IPS-15b (cell line): ENCODE measurements around the gene MITF.

ENCODE experiments used
- H3K27me3 ChIP-seq: one replicate; pipeline ENCODE4 v1.6.1; 2013; ENCODE audit warnings: low read length; ENCODE audit not compliant: control insufficient read depth, insufficient read depth
- H3K36me3 ChIP-seq: one replicate; pipeline ENCODE4 v1.6.1; 2013; ENCODE audit warnings: low read length; ENCODE audit not compliant: control insufficient read depth, insufficient read depth
- H3K4me1 ChIP-seq: one replicate; pipeline ENCODE4 v1.6.1; 2013; ENCODE audit warnings: mild to moderate bottlenecking, low read length; ENCODE audit not compliant: control insufficient read depth, insufficient read depth
- H3K4me3 ChIP-seq: one replicate; pipeline ENCODE4 v1.5.1; 2013; ENCODE audit warnings: low read depth, low read length
- H3K9ac ChIP-seq: one replicate; pipeline ENCODE4 v1.6.1; 2013; ENCODE audit warnings: low read depth, mild to moderate bottlenecking, low read length
- H3K9me3 ChIP-seq: one replicate; pipeline ENCODE4 v1.6.1; 2013; ENCODE audit warnings: mild to moderate bottlenecking, low read length; ENCODE audit not compliant: control insufficient read depth, insufficient read depth

MITF gene

DNA sequence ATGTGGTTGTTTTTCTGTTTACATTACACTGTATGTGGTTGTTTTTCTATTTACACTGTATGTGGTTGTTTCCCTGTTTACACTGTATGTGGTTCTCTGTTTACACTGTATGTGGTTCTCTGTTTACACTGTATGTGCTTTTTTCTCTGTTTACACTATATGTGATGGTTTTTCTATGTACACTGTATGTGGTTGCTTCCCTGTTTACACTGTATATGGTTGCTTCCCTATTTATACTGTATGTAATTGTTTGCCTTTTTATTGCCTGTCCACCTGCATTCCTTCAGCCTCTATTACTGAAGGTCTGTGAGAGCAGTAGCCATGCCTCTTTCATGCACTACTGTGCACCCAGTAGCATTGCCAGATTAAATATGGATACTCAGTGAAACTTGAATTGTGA is 94.3 kb downstream of the MITF start:
- H3K27me3 ChIP-seq: no peaks in the 10 kb centered on the region
- H3K36me3 ChIP-seq: no peaks in the 10 kb centered on the region
- no peak overlapping the region for H3K9ac ChIP-seq
- no peaks in the 10 kb centered on the region for H3K9me3 ChIP-seq
- H3K4me3 ChIP-seq: no peak overlapping the region
- no peaks in the 10 kb centered on the region for H3K4me1 ChIP-seq

DNA sequence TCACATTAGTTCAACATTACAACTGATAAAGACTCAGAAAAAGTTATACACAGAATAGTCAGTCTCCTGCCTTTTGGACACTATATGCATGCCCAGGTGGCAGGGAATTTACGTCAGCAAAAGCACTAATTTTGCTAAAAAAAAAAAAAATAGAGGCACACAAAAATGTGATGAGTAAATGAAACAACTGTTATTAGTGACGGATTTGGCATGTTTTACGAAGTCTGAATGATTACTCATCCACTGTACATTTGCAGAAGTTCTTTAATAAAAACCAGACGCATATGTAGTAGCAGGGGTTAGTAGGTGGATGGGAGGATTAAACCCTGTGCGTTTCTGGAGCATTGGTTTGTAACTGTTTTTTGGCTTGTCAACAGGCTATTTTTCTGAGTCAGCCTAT is 99.0 kb downstream of the MITF start:
- H3K36me3 ChIP-seq: no peaks in the 10 kb centered on the region
- no peaks in the 10 kb centered on the region for H3K9me3 ChIP-seq
- no peak overlapping the region for H3K4me3 ChIP-seq
- no peaks in the 10 kb centered on the region for H3K4me1 ChIP-seq
- H3K9ac ChIP-seq: no peak overlapping the region
- H3K27me3 ChIP-seq: no peaks in the 10 kb centered on the region

DNA sequence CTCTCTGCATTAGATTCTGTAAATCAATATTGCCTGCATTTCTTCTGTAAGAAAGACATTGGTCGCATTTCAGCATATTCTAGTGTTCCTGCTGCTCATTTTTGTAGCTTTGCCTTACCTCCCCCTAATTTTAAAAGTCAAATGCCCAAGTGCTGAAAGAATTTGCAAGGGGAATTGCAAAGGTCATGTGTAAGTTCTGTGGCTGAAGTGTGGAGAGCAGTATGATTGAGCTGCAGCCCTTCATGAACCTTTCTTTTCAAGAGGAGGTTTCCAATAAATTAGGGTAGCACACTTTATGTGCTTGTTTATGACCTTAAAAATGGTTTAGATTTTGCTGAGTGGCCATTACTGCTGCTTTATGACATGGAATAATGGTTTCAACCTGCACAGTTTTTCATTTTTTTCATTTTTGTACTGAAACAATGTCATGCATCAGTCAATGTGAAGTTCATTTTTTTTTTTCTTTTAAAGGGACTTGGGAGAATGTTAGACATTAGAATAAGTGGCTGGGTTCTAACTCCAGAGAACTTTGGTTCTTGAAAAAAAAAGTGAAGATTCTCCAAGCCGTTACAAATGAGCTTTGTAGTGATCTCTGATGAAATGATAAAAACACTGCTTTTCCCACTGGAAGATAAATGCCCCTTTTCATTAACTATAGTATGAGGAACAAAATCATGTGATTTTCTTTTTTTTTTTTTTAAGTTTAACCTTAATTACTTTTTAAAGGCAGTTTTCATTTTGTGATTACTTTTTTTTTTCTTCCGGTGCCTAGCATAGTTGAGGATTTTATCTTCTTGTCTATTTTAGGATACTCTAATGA is 99.6 kb downstream of the MITF start:
- no peak overlapping the region for H3K9ac ChIP-seq
- no peaks in the 10 kb centered on the region for H3K4me1 ChIP-seq
- no peaks in the 10 kb centered on the region for H3K36me3 ChIP-seq
- no peak overlapping the region for H3K4me3 ChIP-seq
- no peaks in the 10 kb centered on the region for H3K9me3 ChIP-seq
- H3K27me3 ChIP-seq: no peaks in the 10 kb centered on the region

DNA sequence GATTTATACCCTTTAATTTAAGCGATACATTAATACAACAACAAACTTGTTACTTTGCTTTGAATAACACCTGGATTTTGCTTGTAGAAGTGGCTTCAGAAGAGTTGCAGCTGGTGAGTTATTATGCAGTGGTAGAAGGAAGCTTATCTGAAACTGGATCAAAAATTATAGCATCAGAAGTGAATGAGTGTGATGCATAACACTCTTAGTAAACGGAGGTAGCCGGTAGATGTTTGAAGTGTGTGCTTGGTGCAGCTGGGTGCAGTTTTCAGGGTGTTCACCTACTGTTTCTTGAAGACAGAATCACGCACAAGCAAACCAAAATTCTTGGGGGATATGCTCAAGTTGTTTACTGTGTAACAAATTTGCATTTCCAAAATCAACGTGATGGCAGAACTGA is 103.1 kb downstream of the MITF start:
- H3K9me3 ChIP-seq: no peaks in the 10 kb centered on the region
- no peaks in the 10 kb centered on the region for H3K27me3 ChIP-seq
- H3K4me1 ChIP-seq: no peaks in the 10 kb centered on the region
- no peak overlapping the region for H3K4me3 ChIP-seq
- no peaks in the 10 kb centered on the region for H3K36me3 ChIP-seq
- H3K9ac ChIP-seq: no peak overlapping the region

DNA sequence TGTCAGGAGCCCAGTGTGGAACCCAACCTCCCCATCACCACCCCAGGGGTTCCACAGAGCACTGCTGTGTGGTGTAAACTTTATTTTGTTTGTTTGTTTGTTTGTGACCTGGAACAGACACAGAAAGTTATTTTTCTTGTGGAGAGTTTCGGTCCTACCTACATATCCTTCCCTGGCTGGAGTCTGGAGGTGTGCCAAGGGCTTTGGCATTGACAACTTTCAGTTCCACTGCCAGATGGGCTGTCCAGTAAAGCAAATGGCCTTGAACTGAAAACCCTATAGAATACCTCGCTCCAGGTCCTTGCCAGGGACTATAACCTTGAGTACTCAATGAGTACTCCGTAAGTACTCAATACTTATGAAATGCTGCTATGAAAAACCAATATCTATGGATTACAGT is 103.5 kb downstream of the MITF start:
- Histone ChIP-seq H3K9ac (no peak overlapping the region), H3K9me3 (no peaks in the 10 kb centered on the region), H3K4me3 (no peak overlapping the region), H3K27me3 (no peaks in the 10 kb centered on the region), H3K4me1 (no peaks in the 10 kb centered on the region), H3K36me3 (no peaks in the 10 kb centered on the region)

DNA sequence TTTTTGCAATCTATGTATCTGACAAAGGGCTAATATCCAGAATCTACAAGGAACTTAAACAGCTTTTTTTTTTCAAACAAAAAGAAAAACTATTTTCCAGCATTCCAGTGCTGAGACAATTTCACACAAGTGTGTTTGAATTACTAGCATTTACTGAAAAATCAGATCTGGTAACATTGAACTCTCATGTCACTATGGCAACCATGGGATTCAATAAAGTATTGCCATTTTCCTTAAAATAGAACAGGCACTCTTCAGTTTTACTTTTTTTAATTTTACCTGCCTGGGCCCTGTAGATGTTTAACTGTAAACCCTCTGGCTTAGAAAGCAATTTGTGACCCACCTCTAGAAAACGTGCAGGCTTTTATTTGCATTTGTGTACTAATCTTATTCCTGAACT is 105.4 kb downstream of the MITF start:
- H3K36me3 ChIP-seq: no peaks in the 10 kb centered on the region
- no peaks in the 10 kb centered on the region for H3K9me3 ChIP-seq
- no peak overlapping the region for H3K4me3 ChIP-seq
- H3K27me3 ChIP-seq: no peaks in the 10 kb centered on the region
- no peak overlapping the region for H3K9ac ChIP-seq
- H3K4me1 ChIP-seq: no peaks in the 10 kb centered on the region

DNA sequence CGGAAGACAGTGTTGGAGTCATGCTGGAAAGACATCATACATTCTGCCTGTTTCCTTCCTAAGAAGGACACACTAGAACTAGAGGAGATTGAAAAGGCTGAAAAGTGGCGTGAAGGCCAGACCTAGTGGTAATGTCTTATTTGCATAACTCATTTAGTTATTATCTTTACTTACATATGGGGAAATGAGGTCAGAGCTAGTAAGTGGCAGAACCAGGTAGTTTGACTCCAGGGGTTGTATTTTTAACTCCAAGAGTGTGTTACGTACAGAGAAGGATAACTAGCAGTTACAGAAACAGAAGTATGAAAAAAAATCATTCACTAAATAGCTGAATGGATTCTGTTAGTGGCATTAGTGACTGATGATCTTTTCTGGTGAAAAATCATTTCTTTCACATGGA is 108.0 kb downstream of the MITF start:
- no peaks in the 10 kb centered on the region for H3K27me3 ChIP-seq
- no peaks in the 10 kb centered on the region for H3K9me3 ChIP-seq
- H3K4me1 ChIP-seq: no peaks in the 10 kb centered on the region
- H3K9ac ChIP-seq: no peak overlapping the region
- no peak overlapping the region for H3K4me3 ChIP-seq
- no peaks in the 10 kb centered on the region for H3K36me3 ChIP-seq

DNA sequence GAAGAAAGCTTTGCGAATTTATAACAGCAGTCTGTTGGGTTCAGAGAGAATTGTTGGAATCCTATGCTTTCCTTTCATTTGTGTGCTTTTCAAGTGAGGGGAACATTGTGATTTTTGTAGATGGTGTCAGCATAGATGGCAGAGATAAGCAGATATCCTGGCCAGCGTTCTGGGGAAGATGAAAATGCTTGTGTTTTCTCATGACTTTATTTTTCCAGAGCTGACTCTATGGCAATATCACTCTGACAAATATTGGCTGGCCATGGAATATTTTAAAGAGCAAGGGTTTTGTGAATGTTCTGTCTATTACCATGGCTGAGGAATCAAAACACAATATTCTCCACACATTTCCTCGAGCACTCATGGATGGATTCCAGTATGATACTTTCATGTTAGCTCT is 108.8 kb downstream of the MITF start:
- no peak overlapping the region for H3K9ac ChIP-seq
- H3K27me3 ChIP-seq: no peaks in the 10 kb centered on the region
- no peaks in the 10 kb centered on the region for H3K9me3 ChIP-seq
- no peak overlapping the region for H3K4me3 ChIP-seq
- no peaks in the 10 kb centered on the region for H3K4me1 ChIP-seq
- no peaks in the 10 kb centered on the region for H3K36me3 ChIP-seq

DNA sequence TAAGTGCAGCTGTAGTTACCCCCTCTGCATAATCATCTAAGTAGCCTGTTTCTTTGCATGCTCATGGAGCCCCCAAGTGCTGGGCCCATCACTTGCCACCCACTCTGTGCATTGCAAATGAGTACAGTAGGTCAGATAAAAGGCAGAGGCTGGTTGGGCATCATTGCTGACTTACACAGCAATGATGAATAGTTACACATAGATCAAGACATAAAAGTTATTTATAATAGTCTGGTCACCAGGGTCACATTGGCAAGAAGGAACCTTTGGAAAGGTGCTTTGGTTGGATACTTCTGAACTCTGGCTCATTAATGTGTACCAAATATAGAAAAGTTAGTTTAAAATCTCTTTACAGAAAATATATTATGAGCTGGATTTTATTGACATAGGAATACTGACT is 111.6 kb downstream of the MITF start:
- no peaks in the 10 kb centered on the region for H3K27me3 ChIP-seq
- no peak overlapping the region for H3K9ac ChIP-seq
- no peaks in the 10 kb centered on the region for H3K36me3 ChIP-seq
- no peaks in the 10 kb centered on the region for H3K4me1 ChIP-seq
- H3K4me3 ChIP-seq: no peak overlapping the region
- H3K9me3 ChIP-seq: no peaks in the 10 kb centered on the region

DNA sequence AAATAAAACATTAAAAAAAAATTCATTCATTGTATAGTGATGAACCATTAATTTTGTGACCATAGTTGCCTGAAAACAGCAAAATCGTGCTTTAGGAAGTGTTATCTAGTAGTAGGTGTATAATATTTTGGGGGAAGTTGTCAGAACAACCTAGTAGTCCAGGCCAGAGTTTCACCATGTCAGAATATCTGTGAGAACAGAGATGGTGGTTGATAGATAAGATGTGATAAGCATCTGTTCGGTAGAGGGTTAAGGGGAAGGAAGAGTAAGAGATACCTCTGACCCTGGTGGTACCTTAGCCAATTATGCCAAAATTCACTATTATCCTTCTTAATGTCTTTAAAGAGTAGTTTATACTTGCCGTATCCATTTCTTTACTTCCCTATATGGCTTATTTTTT is 113.8 kb downstream of the MITF start:
- no peaks in the 10 kb centered on the region for H3K4me1 ChIP-seq
- H3K27me3 ChIP-seq: no peaks in the 10 kb centered on the region
- no peaks in the 10 kb centered on the region for H3K36me3 ChIP-seq
- H3K4me3 ChIP-seq: no peak overlapping the region
- H3K9me3 ChIP-seq: no peaks in the 10 kb centered on the region
- H3K9ac ChIP-seq: no peak overlapping the region

DNA sequence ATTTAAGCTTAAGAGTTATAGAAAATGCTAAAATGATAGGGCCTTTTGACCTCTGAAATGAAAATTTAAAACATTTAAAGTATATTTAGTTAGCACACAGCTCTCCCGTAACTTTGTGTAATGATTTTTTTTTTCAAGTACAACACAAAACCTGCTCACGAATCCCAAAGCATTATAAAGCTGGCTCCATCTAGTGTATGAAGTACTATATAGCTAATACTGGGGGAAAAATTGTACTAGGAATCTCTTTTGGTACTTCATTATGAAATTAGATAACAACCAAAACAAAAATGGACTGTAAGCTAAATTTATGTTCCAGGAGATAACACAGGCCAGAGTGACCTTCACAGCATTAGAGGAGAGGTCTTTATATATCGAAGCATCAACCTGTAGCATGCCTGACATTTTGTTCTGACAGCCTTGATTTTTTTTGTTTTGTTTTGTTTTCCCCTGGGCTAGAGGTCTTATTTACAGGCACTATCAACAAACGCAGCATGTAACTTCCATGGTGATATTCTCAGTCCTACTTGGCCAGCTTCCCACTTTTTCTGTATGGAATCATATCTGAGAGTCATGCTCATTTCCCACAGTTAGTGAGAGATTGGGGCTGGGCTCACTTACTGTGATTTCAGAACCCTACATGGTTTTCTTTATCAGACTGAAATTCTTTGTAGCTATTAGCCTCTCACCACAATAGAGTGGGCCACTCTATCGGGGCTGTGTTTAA is 116.3 kb downstream of the MITF start:
- no peaks in the 10 kb centered on the region for H3K36me3 ChIP-seq
- no peak overlapping the region for H3K4me3 ChIP-seq

More for the DNA sequence above, 116.3 kb downstream of the MITF start:
- no peak overlapping the region for H3K9ac ChIP-seq
- H3K27me3 ChIP-seq: no peaks in the 10 kb centered on the region
- H3K9me3 ChIP-seq: no peaks in the 10 kb centered on the region
- H3K4me1 ChIP-seq: no peaks in the 10 kb centered on the region
